Skin epidermis (tissue), 12 donors: Measurements from ENCODE around the gene PES1.
"Not testable (repeated sequence)": the region's sequence is repeated elsewhere in the genome, so short reads cannot be mapped to it uniquely, and the experiment has no call there.

Experiments used
- H3K27ac ChIP-seq, 21 experiments: fragments of 200-600 bp; sonication (generic) in 11 of 21; one replicate each; pipeline ENCODE4 v1.5.0; 2020; ENCODE audit warnings: mild to moderate bottlenecking in 3 of 21, inconsistent platforms in 2 of 21, moderate library complexity in 2 of 21
- H3K4me3 ChIP-seq, 7 experiments: fragments of 200-600 bp; sonication (generic) in 2 of 7; one replicate each; pipeline ENCODE4 v1.5.0; 2020; ENCODE audit warnings: inconsistent platforms in 2 of 7, mild to moderate bottlenecking in 2 of 7, moderate library complexity in 1 of 7

Gene PES1

GRCh38 chr22:30561402-30562189 lies 30.1 kb downstream of the PES1 start:
- Histone ChIP-seq H3K27ac (no peak overlapping the region), H3K4me3 (no peak overlapping the region)

- H3K4me3 ChIP-seq, H3K27ac ChIP-seq: not testable (repeated sequence)
These were observed 31.0 kb downstream of the PES1 start for GRCh38 chr22:30560643-30561202.

GRCh38 chr22:30559889-30560288 lies 31.8 kb downstream of the PES1 start:
- H3K27ac ChIP-seq, result no peak overlapping the region
- no peak overlapping the region for H3K4me3 ChIP-seq

- Histone ChIP-seq H3K4me3 (no peak overlapping the region), H3K27ac (no peak overlapping the region)
These were observed 34.5 kb downstream of the PES1 start for GRCh38 chr22:30557243-30557642.

GRCh38 chr22:30556388-30556787 lies 35.3 kb downstream of the PES1 start:
- Histone ChIP-seq H3K4me3 (no peak overlapping the region), H3K27ac (no peak overlapping the region)

- no peak overlapping the region for H3K27ac ChIP-seq
- no peak overlapping the region for H3K4me3 ChIP-seq
These were observed 36.2 kb downstream of the PES1 start for GRCh38 chr22:30555282-30556210.

- Histone ChIP-seq H3K27ac (no peak overlapping the region), H3K4me3 (no peak overlapping the region)
These were observed 37.7 kb downstream of the PES1 start for GRCh38 chr22:30553971-30554370.

GRCh38 chr22:30552719-30553118 lies 39.0 kb downstream of the PES1 start:
- no peak overlapping the region for H3K4me3 ChIP-seq
- no peak overlapping the region for H3K27ac ChIP-seq

- not testable (repeated sequence) for H3K4me3 ChIP-seq, H3K27ac ChIP-seq
These were observed 39.9 kb downstream of the PES1 start for GRCh38 chr22:30551813-30552212.

GRCh38 chr22:30547188-30547587 lies 44.5 kb downstream of the PES1 start:
- Histone ChIP-seq H3K4me3 (no peak overlapping the region), H3K27ac (no peak overlapping the region)

- no peak within 1 kb of the TSS for H3K27ac ChIP-seq
These were observed 45.1 kb downstream of the PES1 start, which contains the start of gene SEC14L6 for GRCh38 chr22:30546616-30547015. Gene SEC14L6 (minus strand): TSS chr22:30546741. CDS start chr22:30546682, 59 bp downstream.

GRCh38 chr22:30542811-30543188 lies 48.9 kb downstream of the PES1 start:
- Histone ChIP-seq H3K27ac (no peak overlapping the region), H3K4me3 (peak overlapping the region in 2 of 7 experiments; percentile 14 to 20)

More at GRCh38 chr22:30546616-30547015, 45.1 kb downstream of the PES1 start, which contains the start of gene SEC14L6:
- H3K4me3 ChIP-seq, result no peak within 1 kb of the TSS

- peak overlapping the region in 4 of 7 experiments; percentile 9 to 20 (median 15) for H3K4me3 ChIP-seq
- no peak overlapping the region for H3K27ac ChIP-seq
These were observed 49.5 kb downstream of the PES1 start for GRCh38 chr22:30541961-30542810.

- not testable (repeated sequence) for H3K27ac ChIP-seq
- H3K4me3 ChIP-seq, result peak overlapping the region in 2 of 7 experiments; percentile 14 to 20
These were observed 50.2 kb downstream of the PES1 start for GRCh38 chr22:30541511-30541910.

- Histone ChIP-seq H3K4me3 (no peak overlapping the region), H3K27ac (no peak overlapping the region)
These were observed 52.3 kb downstream of the PES1 start for GRCh38 chr22:30539368-30539767.

GRCh38 chr22:30538280-30538679 lies 53.4 kb downstream of the PES1 start:
- Histone ChIP-seq H3K4me3 (no peak overlapping the region), H3K27ac (no peak overlapping the region)

GRCh38 chr22:30537083-30537731 lies 54.5 kb downstream of the PES1 start:
- Histone ChIP-seq H3K4me3 (no peak overlapping the region), H3K27ac (no peak overlapping the region)

GRCh38 chr22:30535182-30535581 lies 56.5 kb downstream of the PES1 start:
- H3K4me3 ChIP-seq, result no peak overlapping the region
- no peak overlapping the region for H3K27ac ChIP-seq
